D721Med (cell line): ENCODE results near the gene ADGRA1.

Source experiments
- DNase-seq: peaks from one replicate; pipeline ENCODE4 v3.0.0; 2011; ENCODE audit warnings: low spot score; ENCODE audit not compliant: insufficient read length
- FAIRE-seq: peaks from 2 replicates; lab custom pipeline; 2011; peaks lifted over from hg19 to GRCh38; lab: Jason Lieb, UNC
- TF ChIP-seq, protein P1 (sequence below): IDR thresholded peaks from 2 replicates; pipeline ENCODE4 v1.5.1; 2012; ENCODE audit warnings: mild to moderate bottlenecking, control low read depth; ENCODE audit not compliant: insufficient read depth; ENCODE audit errors: missing control alignments

Gene ADGRA1

GRCh38 chr10:133115453-133115842 lies 27.7 kb downstream of the ADGRA1 start:
- no peak for FAIRE-seq
- no peak for DNase-seq
- TF ChIP-seq, protein P1, sequence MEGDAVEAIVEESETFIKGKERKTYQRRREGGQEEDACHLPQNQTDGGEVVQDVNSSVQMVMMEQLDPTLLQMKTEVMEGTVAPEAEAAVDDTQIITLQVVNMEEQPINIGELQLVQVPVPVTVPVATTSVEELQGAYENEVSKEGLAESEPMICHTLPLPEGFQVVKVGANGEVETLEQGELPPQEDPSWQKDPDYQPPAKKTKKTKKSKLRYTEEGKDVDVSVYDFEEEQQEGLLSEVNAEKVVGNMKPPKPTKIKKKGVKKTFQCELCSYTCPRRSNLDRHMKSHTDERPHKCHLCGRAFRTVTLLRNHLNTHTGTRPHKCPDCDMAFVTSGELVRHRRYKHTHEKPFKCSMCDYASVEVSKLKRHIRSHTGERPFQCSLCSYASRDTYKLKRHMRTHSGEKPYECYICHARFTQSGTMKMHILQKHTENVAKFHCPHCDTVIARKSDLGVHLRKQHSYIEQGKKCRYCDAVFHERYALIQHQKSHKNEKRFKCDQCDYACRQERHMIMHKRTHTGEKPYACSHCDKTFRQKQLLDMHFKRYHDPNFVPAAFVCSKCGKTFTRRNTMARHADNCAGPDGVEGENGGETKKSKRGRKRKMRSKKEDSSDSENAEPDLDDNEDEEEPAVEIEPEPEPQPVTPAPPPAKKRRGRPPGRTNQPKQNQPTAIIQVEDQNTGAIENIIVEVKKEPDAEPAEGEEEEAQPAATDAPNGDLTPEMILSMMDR, result no peak

DNA sequence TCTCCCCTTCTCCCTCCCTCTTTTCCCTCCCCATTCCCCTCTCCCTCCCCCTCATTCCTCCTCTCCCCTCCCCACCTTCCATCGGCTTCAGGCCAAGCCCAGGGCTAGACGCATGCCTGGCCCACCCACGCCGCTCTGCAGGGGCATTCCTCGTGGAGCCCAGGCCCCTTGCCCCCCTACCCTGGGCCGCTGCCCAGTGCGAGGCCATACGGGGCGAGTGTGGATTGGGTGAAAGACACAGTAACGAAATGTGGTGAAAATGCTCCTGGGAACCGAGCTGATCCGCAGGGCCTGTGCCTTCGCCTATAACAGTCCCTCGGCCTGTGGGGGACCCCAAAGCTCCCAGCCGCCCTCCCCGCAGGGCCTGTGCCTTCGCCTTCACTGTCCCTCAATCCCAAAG lies 28.3 kb downstream of the ADGRA1 start:
- FAIRE-seq, result no peak
- DNase-seq, result no peak
- TF ChIP-seq, protein P1, result no peak

GRCh38 chr10:133116455-133116854 lies 28.7 kb downstream of the ADGRA1 start:
- FAIRE-seq, result no peak
- TF ChIP-seq, protein P1, result no peak

GRCh38 chr10:133117036-133117687 lies 29.4 kb downstream of the ADGRA1 start:
- TF ChIP-seq, protein P1, result no peak
- FAIRE-seq (no peak), DNase-seq (no peak)

More at GRCh38 chr10:133116455-133116854, 28.7 kb downstream of the ADGRA1 start:
- no peak for DNase-seq

DNA sequence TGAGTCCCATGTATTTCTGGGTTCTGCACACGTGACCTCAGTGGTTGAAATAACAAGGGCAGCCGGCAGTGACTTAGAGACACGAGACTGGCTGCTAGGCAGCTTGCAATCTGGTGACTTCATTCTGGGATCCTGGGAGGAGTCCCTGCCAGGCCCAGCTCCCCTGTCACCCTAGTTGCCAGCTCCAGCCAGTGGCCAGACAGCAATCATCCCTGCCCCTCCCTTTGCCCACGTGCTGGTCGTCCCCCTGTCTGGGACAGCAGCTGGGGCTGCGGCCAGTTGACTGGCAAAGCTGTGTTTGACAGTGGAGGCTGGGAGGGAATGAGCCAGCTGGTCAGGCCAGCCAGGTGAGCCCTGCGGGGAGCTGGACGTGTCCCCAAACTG lies 30.0 kb downstream of the ADGRA1 start:
- DNase-seq (no peak), FAIRE-seq (no peak)
- TF ChIP-seq, protein P1, result no peak

GRCh38 chr10:133121479-133121878 lies 33.8 kb downstream of the ADGRA1 start:
- TF ChIP-seq, protein P1, result no peak
- DNase-seq, result no peak
- no peak for FAIRE-seq

DNA sequence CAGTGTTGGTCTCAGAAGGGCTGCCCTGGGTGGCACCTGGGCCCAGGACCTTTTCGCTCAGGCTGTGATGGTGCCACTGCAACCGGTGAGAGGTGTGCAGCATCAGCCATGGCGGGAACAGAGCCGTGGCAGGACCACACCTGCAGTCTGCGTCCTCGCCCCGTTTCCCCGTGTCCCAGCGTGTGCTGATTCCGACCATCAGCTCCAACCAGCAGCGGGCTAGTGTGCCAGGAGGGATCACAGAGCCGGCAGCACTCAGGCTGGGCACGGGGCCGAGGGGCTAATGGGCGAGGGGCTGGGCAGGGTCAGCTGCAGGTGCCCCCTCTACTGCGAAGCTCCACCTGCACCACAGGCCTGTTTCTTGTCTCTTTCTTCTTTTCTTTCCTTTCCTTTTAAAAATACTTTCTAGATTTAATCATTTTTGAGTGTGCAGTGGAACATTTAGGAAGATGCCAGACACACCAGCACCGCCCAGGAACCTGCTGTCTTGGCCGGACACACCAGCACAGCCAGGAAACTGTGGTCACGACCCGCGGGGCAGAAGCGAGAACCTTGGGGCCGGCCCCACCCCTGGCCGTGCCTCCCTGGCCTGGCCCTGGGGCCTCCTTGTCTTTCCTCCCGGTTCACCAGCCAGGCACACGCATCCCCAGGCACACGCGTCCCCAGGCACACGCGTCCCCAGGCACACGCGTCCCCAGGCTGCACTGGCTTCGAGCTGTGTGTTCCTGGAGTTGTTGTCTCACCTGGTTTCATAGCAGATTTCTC lies 34.6 kb downstream of the ADGRA1 start:
- DNase-seq (no peak), FAIRE-seq (no peak)
- TF ChIP-seq, protein P1, result no peak
